HG02973 (cell line): Measurements from ENCODE around the gene ZNF236.

ENCODE experiments used
- ATAC-seq: cut with Tn5 transposase; IDR thresholded peaks from one replicate; pipeline ENCODE4 v1.9.1; 2021; ENCODE audit warnings: moderate library complexity; ENCODE audit not compliant: unreplicated experiment

Gene ZNF236

DNA sequence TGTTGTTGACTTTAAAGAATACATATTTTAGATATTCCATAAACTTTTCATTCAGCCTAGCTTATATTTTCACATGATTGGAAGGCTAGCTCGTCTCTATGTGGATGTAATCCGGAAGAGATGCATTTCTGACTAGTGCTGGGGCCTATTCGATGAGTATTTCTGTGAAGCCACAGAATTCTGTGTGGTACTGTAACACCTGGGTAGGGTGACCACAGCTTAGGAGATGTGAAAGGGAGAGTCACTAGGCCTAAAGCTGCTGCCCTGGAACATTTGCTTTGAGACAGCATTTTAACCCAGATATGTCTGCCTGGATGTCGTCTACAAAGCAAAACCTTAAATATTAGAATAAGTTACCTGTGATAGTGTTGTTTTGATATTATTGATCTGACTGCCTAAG, 83.5 kb downstream of the ZNF236 start:
- ATAC-seq = no peak

DNA sequence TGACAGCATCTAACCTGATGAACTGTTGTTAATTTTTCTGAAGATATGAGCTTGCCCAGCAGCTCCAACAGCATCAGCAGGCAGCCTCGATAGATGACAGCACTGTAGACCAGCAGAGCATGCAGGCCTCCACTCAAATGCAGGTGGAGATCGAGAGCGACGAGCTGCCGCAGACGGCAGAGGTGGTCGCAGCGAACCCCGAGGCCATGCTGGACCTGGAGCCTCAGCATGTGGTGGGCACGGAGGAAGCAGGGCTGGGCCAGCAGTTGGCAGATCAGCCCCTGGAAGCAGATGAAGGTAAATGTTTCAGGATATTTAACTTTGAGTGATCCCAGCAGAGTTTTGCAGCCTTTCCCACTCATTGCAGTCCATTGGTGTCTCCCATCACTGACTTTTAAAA, 85.9 kb downstream of the ZNF236 start:
- ATAC-seq = no peak

DNA sequence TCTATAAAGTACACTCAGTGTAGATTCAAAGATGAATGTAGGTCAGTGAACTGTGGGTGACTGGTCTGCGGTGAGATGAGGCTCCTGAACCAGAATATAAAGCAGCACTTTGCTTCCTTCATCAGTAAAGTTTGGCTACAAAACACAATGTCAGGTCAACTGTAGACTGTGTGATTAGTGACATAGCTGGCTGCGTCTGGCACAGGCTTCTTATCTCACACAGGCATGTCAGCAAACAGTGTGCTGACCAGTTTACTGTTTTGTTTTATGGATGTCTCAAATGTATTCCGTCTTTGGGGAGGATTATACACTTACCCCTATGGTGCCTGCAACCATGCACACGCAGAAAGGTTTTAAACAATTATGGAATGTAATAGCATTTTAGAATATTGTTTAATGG, 87.1 kb downstream of the ZNF236 start:
- ATAC-seq = no peak

- no peak for ATAC-seq
Observed at GRCh38 chr18:76911440-76911839, 89.1 kb downstream of the ZNF236 start.

- ATAC-seq = no peak
Observed at GRCh38 chr18:76913583-76913982, 91.2 kb downstream of the ZNF236 start.

GRCh38 chr18:76914314-76914713, 92.0 kb downstream of the ZNF236 start:
- peak; percentile 75 for ATAC-seq

DNA sequence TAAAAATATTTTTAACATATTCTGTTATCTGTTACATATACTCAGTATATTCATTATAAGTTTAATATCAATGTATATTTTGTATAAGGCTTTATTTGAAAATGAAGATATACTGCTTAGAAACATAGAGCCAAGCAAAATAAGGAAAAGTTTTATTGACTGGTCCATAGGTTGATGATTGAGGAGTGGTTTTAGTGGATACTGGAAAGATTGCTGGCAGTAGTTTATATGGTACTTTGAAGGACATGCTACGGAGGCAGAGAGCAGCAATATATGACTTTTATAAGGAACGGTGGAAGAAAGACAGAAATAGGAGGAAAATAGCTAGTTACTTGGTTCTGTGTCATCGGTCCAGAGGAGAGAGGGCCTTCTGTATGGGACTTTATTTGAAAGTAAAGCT, 92.4 kb downstream of the ZNF236 start:
- ATAC-seq = no peak

GRCh38 chr18:76915456-76915855, 93.1 kb downstream of the ZNF236 start:
- ATAC-seq = no peak

GRCh38 chr18:76920974-76921373, 98.6 kb downstream of the ZNF236 start:
- ATAC-seq = no peak

DNA sequence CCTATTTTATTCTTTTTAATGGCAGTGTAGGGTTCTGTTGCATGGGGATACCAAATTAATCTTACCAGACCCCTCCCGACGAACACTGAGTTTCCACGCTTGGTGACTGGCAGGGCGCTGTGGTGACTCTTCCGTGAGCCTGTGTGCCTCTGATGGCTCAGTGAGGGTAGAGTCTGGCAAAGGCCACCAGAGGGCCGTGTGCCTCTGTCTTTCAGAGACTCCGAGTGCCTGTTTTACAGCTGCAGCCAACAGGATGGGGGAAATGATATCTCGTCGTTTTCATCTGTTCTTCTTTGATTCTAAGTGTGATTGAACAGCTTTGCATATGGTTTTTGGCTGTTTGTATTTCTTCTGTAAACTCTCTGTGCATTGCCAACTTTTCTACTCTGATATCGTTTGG, 99.8 kb downstream of the ZNF236 start:
- peak; percentile 93 for ATAC-seq

DNA sequence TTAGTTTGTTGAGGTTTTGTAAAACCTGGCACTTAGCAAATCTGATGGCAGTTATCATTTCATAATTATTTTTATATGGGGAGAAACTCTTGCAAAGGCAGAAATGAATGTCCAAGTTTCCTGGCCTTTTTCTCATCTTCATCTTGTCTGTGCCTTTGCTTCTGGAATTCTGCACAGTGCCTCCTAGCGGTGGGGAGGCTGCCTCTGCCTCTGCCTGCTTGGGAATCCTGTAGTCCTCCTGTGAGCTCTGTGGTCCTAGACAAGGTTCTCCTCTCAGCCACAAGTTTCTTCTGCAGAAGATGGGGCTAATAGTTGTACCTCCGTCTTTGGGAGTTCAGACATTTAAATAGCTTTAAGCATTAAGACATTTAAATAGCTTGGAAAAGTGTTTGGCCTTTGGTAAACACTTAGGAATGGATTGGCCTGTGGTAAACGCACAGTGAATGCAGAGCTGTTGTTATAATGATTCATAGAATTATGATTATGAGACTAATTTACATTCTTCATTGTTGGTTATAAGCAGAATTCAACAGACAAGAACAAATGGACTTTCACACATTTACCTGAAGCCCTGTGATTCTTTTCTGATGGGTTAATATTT, 101.2 kb downstream of the ZNF236 start:
- ATAC-seq = no peak

DNA sequence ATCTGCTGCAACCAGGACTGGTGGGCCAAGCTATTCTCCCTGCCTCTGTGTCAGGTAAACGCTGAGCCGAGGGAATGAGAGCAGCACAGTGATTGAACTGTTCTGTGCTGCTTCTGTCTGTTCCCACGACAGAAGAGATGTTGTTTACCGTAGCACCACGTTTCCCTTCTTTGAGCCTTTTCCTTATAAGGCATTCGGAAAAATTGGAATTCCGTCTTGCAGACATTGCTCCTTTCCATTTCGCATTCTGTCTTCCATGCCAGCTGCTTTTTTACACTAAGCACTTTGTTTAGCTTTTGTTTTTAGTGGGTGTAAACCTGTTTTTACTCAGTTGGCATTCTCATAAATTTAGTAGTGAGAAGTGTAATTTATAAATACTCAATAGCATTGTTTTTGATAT, 103.1 kb downstream of the ZNF236 start:
- ATAC-seq = no peak

DNA sequence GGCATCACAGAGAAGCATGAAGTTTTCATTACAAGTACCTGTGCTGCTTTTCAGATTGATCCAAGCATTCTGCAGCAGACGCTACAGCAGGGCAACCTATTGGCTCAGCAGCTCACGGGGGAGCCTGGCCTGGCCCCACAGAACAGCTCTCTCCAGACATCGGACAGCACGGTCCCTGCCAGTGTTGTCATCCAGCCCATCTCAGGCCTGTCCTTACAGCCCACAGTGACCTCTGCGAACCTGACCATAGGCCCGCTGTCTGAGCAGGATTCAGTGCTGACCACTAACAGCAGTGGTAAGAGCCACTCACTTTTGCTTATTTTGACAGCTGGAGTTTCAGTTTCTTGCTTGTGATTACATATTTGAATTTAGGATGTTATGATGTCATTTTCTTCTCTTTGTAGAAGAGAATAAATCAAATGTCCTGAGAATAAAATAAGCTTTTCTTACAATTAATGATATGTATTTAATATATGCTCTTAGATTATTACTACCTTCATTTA, 104.9 kb downstream of the ZNF236 start:
- no peak for ATAC-seq

DNA sequence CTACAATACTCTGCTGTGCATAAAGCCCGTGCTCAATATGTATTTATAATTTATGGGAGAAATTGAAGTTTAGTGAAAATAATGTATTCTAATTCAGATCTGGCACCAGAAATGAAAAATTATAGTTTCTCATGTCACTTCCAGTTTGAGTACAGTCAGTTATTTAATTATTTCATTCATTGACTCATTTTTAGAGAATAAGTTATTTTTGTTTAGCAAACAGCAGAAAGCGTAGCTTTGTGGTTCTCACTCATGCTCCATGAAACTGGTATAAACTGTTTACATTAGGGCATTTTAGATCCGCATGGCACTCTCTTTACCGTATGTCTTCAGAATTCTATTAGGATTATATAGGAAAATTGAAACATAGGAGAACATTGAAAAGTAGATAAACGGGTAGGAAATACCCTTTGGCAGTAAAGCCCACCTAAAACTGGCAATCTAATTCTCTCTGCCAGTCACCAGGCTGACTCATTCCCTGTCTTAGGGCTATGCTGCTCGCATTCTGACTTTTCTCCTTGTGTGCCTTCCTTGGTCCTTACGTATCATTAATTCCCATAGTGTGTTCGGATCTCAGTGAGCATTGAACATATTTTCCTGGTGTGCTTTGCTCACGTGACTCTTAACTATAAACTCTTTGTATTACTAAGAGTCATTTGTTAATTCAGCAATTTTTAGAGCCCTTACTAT, 106.0 kb downstream of the ZNF236 start:
- ATAC-seq = no peak

DNA sequence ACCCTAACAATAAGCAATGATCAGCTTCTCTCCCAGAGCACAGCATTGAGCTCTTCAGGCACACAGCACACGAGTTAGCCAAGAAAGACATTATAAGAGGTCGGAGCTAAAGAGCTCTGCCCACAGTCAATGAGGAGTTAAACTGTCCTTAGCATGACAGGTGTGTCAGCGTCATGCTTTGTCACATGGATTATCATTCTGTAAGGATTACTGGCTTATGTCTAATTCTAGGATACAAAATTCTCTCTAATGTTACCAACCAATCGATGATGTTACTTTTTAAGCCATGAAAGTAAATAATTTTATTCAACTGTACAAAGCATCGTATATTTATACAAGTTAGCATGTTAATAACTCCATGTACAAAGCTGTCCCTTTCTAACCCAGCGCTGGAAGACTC, 108.8 kb downstream of the ZNF236 start:
- ATAC-seq = no peak

DNA sequence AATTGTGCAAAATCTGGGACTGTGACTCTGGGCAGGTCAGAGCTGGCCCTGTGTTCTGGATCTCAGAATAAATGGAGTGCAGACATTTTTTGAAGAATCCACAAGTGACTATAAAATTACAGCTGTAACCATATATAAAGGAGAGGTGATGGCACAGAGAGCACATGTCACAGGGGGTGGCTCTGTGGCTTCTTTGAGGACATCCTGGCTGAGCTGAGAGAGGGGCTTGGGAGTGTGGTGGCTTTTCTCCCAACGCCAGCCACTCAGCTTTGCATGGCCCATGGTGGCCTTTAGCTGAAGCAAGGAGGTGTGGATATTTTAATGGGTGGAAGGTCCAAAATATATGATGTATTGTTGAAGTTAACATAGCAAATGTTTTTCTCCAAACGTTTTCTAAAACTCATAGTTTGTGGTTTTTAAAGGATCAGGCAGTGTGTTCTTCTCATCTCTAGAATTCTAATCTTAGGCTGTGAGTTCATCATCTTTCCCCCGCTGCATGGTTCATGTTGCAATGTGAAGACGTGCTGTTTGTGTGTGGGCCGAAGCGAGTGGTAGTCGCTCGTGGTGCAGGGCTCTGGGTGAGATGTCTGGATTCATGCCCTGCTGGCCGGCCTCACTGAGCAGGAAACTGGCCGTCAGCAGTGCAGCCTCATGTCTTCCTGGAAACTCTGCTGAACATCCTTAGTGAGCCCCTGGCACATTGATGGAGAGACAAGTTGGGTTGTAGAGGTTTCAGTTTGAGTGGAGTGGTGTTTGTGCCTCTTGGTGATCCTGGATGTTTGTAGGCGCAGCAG, 109.9 kb downstream of the ZNF236 start:
- ATAC-seq = no peak

- ATAC-seq = no peak
Observed at GRCh38 chr18:76935722-76936337, 113.5 kb downstream of the ZNF236 start.

- ATAC-seq = no peak
Observed at GRCh38 chr18:76936877-76937276, 114.5 kb downstream of the ZNF236 start.

DNA sequence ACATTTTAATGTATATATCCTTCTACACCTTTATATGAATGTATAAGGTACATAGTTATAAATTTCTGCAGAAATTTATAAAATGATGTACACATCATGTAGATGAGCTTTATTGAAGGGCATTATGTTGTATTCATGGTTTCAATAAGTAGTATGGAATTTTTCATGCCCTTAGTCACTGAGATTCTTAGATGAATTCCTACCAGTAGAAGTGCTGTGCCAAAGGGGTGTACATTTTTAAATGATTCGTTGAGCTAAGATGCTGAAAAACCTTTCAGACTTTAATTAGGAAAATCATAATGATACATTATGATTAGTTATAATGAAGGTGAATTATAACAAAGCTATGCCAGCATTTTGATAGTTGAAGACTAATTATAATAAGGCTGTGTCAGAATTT, 115.2 kb downstream of the ZNF236 start:
- ATAC-seq = no peak

DNA sequence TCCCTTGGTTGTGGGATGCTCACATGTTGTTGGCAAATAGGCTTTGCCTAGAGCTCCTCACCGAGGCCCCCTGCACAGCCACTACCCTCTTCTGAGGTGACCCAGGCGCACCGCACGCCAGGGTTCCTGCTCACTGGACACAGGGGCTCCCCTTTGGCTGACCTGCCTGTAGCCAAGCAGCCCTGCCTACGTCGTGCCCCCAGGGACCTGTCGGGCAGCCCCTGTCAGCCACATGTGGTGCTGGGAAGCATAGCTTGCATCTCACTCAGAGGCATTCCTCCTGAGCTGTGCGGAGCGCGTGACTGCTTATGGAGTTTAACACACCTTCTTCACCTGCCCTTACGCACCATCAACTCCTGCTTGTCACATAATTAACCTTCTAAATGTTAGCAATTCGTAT, 116.3 kb downstream of the ZNF236 start:
- no peak for ATAC-seq

GRCh38 chr18:76941284-76941683, 118.9 kb downstream of the ZNF236 start:
- no peak for ATAC-seq
